Neural progenitor cell (in vitro differentiated cells): ENCODE measurements around the gene THNSL1.

ENCODE experiments used
- EZH2 ChIP-seq: fragments of 200-600 bp; sonication (generic); IDR thresholded peaks from 2 replicates; pipeline ENCODE4 v1.6.1; 2017; ENCODE audit warnings: antibody characterized with exemption, mild to moderate bottlenecking, moderate library complexity
- EZH2phosphoT487 ChIP-seq: fragments of 200-600 bp; sonication (generic); IDR thresholded peaks from 2 replicates; pipeline ENCODE4 v1.6.1; 2017; ENCODE audit warnings: antibody characterized with exemption
- TF ChIP-seq, protein P1 (sequence below): fragments of 200-600 bp; sonication (generic); IDR thresholded peaks from 2 replicates; pipeline ENCODE4 v1.5.1; 2017; ENCODE audit warnings: antibody characterized with exemption, mild to moderate bottlenecking

DNA sequence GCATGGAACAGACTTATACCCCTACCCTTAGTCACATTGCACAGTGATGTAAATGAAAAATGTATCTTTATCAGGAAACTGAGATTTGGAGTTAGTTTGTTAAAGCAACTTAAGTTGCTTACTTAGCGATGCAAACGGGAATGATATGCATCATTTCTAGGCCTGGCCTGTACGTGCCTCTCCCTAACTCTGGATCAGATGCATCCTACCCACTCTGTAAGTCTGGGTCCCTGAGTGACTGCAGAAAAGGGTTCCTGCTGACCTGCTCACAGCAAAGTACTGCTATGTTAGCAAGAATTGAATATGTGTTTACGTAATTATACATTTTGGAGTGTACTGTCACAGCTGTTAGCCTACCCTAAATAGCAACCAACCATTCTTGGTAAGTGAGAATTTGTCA is 33.3 kb upstream of the THNSL1 start:
- TF ChIP-seq EZH2 (no peak), EZH2phosphoT487 (no peak)
- TF ChIP-seq, protein P1, sequence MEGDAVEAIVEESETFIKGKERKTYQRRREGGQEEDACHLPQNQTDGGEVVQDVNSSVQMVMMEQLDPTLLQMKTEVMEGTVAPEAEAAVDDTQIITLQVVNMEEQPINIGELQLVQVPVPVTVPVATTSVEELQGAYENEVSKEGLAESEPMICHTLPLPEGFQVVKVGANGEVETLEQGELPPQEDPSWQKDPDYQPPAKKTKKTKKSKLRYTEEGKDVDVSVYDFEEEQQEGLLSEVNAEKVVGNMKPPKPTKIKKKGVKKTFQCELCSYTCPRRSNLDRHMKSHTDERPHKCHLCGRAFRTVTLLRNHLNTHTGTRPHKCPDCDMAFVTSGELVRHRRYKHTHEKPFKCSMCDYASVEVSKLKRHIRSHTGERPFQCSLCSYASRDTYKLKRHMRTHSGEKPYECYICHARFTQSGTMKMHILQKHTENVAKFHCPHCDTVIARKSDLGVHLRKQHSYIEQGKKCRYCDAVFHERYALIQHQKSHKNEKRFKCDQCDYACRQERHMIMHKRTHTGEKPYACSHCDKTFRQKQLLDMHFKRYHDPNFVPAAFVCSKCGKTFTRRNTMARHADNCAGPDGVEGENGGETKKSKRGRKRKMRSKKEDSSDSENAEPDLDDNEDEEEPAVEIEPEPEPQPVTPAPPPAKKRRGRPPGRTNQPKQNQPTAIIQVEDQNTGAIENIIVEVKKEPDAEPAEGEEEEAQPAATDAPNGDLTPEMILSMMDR = no peak
